Measurements from ENCODE around the gene PRSS23. TPM values are rescaled to one million over a fixed set of nuclear protein-coding genes. Genes with fewer than 3 reads are reported as not detected.

The PRSS23 gene
- total RNA-seq, 4 donors from 2014 or later = 33.4 to 68.8 (median 46.4) TPM

GRCh38 chr11:86806903-86807302 is 6.6 kb downstream of the PRSS23 start:
- WGBS = 83% methylated on average over 3 of the region's 3 CpGs

DNA sequence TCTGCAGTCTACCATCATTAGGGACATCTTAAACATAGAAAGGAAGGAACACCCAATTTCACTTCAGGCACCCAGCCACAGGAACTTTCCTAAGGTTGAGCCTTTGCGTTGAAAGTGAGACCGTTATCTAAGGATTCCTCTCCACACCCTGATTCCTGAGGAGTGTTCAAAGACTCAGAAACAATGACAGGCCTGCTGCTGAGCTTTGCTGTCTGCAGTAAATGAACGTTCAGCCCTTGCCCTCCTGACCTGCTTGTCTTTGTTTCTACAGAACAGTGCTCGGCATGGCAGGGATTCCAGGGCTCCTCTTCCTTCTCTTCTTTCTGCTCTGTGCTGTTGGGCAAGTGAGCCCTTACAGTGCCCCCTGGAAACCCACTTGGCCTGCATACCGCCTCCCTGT is 7.0 kb downstream of the PRSS23 start:
- no peak for TF ChIP-seq POLR2AphosphoS5 (IDR thresholded peaks at IDR 0.05)
- TF ChIP-seq EP300 (IDR thresholded peaks at IDR 0.05) = no peak
- TF ChIP-seq, protein P1, sequence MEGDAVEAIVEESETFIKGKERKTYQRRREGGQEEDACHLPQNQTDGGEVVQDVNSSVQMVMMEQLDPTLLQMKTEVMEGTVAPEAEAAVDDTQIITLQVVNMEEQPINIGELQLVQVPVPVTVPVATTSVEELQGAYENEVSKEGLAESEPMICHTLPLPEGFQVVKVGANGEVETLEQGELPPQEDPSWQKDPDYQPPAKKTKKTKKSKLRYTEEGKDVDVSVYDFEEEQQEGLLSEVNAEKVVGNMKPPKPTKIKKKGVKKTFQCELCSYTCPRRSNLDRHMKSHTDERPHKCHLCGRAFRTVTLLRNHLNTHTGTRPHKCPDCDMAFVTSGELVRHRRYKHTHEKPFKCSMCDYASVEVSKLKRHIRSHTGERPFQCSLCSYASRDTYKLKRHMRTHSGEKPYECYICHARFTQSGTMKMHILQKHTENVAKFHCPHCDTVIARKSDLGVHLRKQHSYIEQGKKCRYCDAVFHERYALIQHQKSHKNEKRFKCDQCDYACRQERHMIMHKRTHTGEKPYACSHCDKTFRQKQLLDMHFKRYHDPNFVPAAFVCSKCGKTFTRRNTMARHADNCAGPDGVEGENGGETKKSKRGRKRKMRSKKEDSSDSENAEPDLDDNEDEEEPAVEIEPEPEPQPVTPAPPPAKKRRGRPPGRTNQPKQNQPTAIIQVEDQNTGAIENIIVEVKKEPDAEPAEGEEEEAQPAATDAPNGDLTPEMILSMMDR (IDR thresholded peaks at IDR 0.05) = no peak
- TF ChIP-seq POLR2A (IDR thresholded peaks at IDR 0.05; ENCODE audit: low read depth) = no peak
- Histone ChIP-seq H3K9me3 (no peaks in the 10 kb centered on the region), H3K4me1 (peaks cover 10 to 49% (median 37%) of the 10 kb centered on the region in 4 donors), H3K36me3 (peaks cover 0 to 13% (median 2%) of the 10 kb centered on the region in 4 donors), H3K4me3 (no peak overlapping the region), H3K27me3 (no peaks in the 10 kb centered on the region), H3K27ac (replicated peaks in 1 of 4) (no peak overlapping the region)
- DNase-seq (ENCODE audit: extremely low spot score) = no peak
- 67% methylated on average over 5 of the region's 5 CpGs for WGBS
- intact Hi-C loops (cut with DNase I) = no loop called here

More at GRCh38 chr11:86806903-86807302, 6.6 kb downstream of the PRSS23 start:
- Histone ChIP-seq H3K36me3 (peaks cover 0 to 13% (median 2%) of the 10 kb centered on the region in 4 donors), H3K4me3 (no peak overlapping the region), H3K27ac (replicated peaks in 1 of 4) (no peak overlapping the region), H3K9me3 (no peaks in the 10 kb centered on the region), H3K27me3 (no peaks in the 10 kb centered on the region), H3K4me1 (peaks cover 13 to 51% (median 41%) of the 10 kb centered on the region in 4 donors)
- no peak for DNase-seq (ENCODE audit: extremely low spot score)
- intact Hi-C loops (cut with DNase I) = no loop called here
- TF ChIP-seq, protein P1 (IDR thresholded peaks at IDR 0.05) = no peak
- TF ChIP-seq EP300 (IDR thresholded peaks at IDR 0.05) = no peak

DNA sequence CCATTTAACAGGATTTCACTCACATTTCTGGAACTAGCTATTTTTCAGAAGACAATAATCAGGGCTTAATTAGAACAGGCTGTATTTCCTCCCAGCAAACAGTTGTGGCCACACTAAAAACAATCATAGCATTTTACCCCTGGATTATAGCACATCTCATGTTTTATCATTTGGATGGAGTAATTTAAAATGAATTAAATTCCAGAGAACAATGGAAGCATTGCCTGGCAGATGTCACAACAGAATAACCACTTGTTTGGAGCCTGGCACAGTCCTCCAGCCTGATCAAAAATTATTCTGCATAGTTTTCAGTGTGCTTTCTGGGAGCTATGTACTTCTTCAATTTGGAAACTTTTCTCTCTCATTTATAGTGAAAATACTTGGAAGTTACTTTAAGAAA is 9.2 kb downstream of the PRSS23 start:
- no peak overlapping the region for H3K4me3 ChIP-seq
- no peaks in the 10 kb centered on the region for H3K27me3 ChIP-seq
- H3K36me3 ChIP-seq = peaks cover 0 to 13% (median 2%) of the 10 kb centered on the region in 4 donors
- H3K4me1 ChIP-seq = peaks cover 9 to 38% (median 21%) of the 10 kb centered on the region in 4 donors
- H3K27ac ChIP-seq (replicated peaks in 1 of 4) = no peak overlapping the region
- TF ChIP-seq POLR2AphosphoS5 (IDR thresholded peaks at IDR 0.05) (no peak), POLR2A (IDR thresholded peaks at IDR 0.05; ENCODE audit: low read depth) (no peak)
- TF ChIP-seq, protein P1 (IDR thresholded peaks at IDR 0.05) = no peak
- DNase-seq (ENCODE audit: extremely low spot score) = no peak
- no peaks in the 10 kb centered on the region for H3K9me3 ChIP-seq
- intact Hi-C loops (cut with DNase I) = no loop called here

DNA sequence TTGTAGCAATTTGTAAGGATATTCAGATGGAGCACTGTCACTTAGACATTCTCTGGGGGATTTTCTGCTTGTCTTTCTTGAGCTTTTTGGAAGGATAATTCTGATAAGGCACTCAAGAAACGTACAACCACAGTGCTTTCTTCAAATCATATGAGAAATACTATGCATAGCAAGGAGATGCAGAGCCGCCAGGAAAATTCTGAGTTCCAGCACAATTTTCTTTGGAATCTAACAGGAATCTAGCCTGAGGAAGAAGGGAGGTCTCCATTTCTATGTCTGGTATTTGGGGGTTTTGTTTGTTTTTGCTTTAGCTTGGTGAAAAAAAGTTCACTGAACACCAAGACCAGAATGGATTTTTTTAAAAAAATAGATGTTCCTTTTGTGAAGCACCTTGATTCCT is 9.9 kb downstream of the PRSS23 start:
- DNase-seq (ENCODE audit: extremely low spot score) = no peak
- Histone ChIP-seq H3K27ac (replicated peaks in 1 of 4) (no peak overlapping the region), H3K27me3 (no peaks in the 10 kb centered on the region), H3K36me3 (peaks cover 0 to 13% (median 2%) of the 10 kb centered on the region in 4 donors), H3K4me3 (no peak overlapping the region), H3K9me3 (no peaks in the 10 kb centered on the region), H3K4me1 (peaks cover 5 to 40% (median 24%) of the 10 kb centered on the region in 4 donors)
- intact Hi-C loops (cut with DNase I) = no loop called here
- no peak for TF ChIP-seq POLR2A (IDR thresholded peaks at IDR 0.05; ENCODE audit: low read depth)
- TF ChIP-seq POLR2AphosphoS5 (IDR thresholded peaks at IDR 0.05) = no peak
- TF ChIP-seq EP300 (IDR thresholded peaks at IDR 0.05) = no peak
- TF ChIP-seq, protein P1 (IDR thresholded peaks at IDR 0.05) = no peak
- 72% methylated on average over 2 of the region's 2 CpGs for WGBS

- WGBS = 100% methylated on average over 2 of the region's 2 CpGs
- intact Hi-C loops (cut with DNase I) = no loop called here
- peaks cover 3 to 49% (median 27%) of the 10 kb centered on the region in 4 donors for H3K4me1 ChIP-seq
- DNase-seq (ENCODE audit: extremely low spot score) = no peak
- H3K27me3 ChIP-seq = no peaks in the 10 kb centered on the region
- TF ChIP-seq EP300 (IDR thresholded peaks at IDR 0.05) (no peak), POLR2A (IDR thresholded peaks at IDR 0.05; ENCODE audit: low read depth) (no peak), POLR2AphosphoS5 (IDR thresholded peaks at IDR 0.05) (no peak)
- TF ChIP-seq, protein P1 (IDR thresholded peaks at IDR 0.05) = no peak
- no peak overlapping the region for H3K27ac ChIP-seq (replicated peaks in 1 of 4)
- peaks cover 0 to 13% (median 2%) of the 10 kb centered on the region in 4 donors for H3K36me3 ChIP-seq
- no peaks in the 10 kb centered on the region for H3K9me3 ChIP-seq
- no peak overlapping the region for H3K4me3 ChIP-seq
Observed at GRCh38 chr11:86811637-86812321, 11.4 kb downstream of the PRSS23 start.

Data from esophagus muscularis mucosa (tissue), 4 donors.